Karpas-422 (cell line): Measurements from ENCODE around the gene FCER2. TPM values are rescaled to one million over a fixed set of nuclear protein-coding genes. Genes with fewer than 3 reads are reported as not detected.

Experiments
- DNase-seq: peaks from one replicate; pipeline ENCODE4 v3.0.0-alpha.2; 2015
- H2AFZ ChIP-seq: fragments of 200-600 bp; sonication (generic); 2 replicates; pipeline ENCODE4 v1.6.1; 2014; ENCODE audit warnings: antibody characterized with exemption, low read length, mixed read lengths
- H3K27ac ChIP-seq: fragments of 200-600 bp; sonication (generic); 2 replicates; pipeline ENCODE4 v1.5.1; 2014; ENCODE audit warnings: mild to moderate bottlenecking, low read length, moderate library complexity
- H3K27me3 ChIP-seq: fragments of 200-600 bp; sonication (generic); 2 replicates; pipeline ENCODE4 v1.6.1; 2014; ENCODE audit warnings: low read length, mixed read lengths
- H3K36me3 ChIP-seq: fragments of 200-600 bp; sonication (generic); 2 replicates; pipeline ENCODE4 v1.6.1; 2014; ENCODE audit warnings: low read length, mixed read lengths; ENCODE audit not compliant: insufficient read depth
- H3K4me1 ChIP-seq: fragments of 200-600 bp; sonication (generic); 2 replicates; pipeline ENCODE4 v1.6.1; 2014; ENCODE audit warnings: mild to moderate bottlenecking, low read length, mixed read lengths
- H3K4me2 ChIP-seq: fragments of 200-600 bp; sonication (generic); 2 replicates; pipeline ENCODE4 v1.6.1; 2014; ENCODE audit warnings: low read length, low read depth, mild to moderate bottlenecking; ENCODE audit not compliant: poor library complexity, severe bottlenecking
- H3K4me3 ChIP-seq: fragments of 200-600 bp; sonication (generic); 2 replicates; pipeline ENCODE4 v1.5.1; 2014; ENCODE audit warnings: mild to moderate bottlenecking, antibody characterized with exemption, low read length, mixed read lengths
- H3K79me2 ChIP-seq: fragments of 200-600 bp; sonication (generic); 2 replicates; pipeline ENCODE4 v1.6.1; 2014; ENCODE audit warnings: mild to moderate bottlenecking, low read length, mixed read lengths
- H3K9ac ChIP-seq: fragments of 200-600 bp; sonication (generic); 2 replicates; pipeline ENCODE4 v1.6.0; 2014; ENCODE audit warnings: low read length
- H3K9me2 ChIP-seq: fragments of 200-600 bp; sonication (generic), shearing (Covaris generic); replicated peaks from 2 replicates; pipeline ENCODE4 v1.6.0; 2014; ENCODE audit warnings: mild to moderate bottlenecking, low read length, moderate library complexity; ENCODE audit not compliant: insufficient read depth
- H3K9me3 ChIP-seq: fragments of 300-700, 200-600 bp; sonication (generic); 2 replicates; pipeline ENCODE4 v1.6.1; 2014; ENCODE audit warnings: low read length, mixed read lengths
- H4K20me1 ChIP-seq: fragments of 200-600 bp; sonication (generic); 2 replicates; pipeline ENCODE4 v1.6.1; 2014; ENCODE audit warnings: mild to moderate bottlenecking, antibody characterized with exemption, low read length, low read depth; ENCODE audit not compliant: insufficient read depth
- total RNA-seq: library from RNA; depleted of rRNA; stranded (reverse); fragments of >200 nt; shearing (Covaris generic); gene quantifications from 2 replicates; pipeline ENCODE4 v1.2.3, GENCODE V29; 2014; ENCODE audit warnings: low replicate concordance

FCER2 gene
- total RNA-seq, 1 experiment from 2014 or later: not detected

DNA sequence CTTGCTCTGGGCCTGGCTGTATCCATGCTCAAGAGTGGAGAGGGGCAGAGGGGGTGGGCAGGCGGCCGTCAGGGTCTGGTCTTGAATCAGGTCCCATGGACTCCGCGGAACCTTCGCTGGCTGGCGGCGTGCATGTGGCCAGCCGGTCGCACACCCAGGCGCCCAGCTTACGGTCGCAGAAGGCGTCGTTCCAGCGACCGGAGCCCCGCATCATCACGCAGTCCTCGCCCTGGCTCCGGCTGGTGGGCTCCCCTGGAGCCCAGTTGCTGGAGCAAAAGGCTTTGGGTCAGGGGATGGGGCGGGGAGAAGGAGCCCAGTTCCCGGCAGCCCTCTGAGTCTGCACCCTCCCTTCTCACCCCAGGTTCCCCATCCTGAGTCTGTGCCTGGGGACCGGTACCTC is 12.8 kb downstream of the FCER2 start:
- Histone ChIP-seq H2AFZ (no peak overlapping the region), H3K4me1 (no peaks in the 10 kb centered on the region), H3K27me3 (no peaks in the 10 kb centered on the region), H3K79me2 (no peaks in the 10 kb centered on the region), H3K36me3 (no peaks in the 10 kb centered on the region), H3K27ac (no peak overlapping the region), H3K4me2 (no peak overlapping the region), H3K9me3 (no peaks in the 10 kb centered on the region), H4K20me1 (peaks cover 6% of the 10 kb centered on the region; the same call in 1 of the 2 replicates), H3K4me3 (no peak overlapping the region), H3K9ac (no peak overlapping the region), H3K9me2 (no peaks in the 10 kb centered on the region)
- DNase-seq: no peak

DNA sequence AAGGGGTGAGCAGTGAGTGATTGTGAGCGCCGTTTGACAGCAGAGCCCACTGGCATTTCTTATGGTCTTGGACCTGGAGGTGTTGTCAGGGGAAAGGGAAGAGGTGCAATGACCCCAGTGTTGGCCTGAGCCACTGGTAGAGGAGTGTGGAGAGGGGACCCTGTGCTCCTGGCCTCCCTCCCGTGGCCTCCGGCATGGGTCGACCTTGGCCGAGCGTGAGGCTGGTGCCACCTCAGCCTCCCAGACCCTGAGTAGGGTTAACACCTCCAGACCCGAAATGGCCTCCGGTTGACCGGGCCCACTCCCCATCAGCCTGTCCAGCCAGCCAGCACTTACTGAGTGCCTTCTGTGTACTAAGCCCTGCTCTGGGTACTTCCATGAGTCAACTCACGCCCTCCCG is 14.8 kb downstream of the FCER2 start:
- Histone ChIP-seq H4K20me1 (peaks cover 12% of the 10 kb centered on the region; the same call in 1 of the 2 replicates), H3K4me1 (no peaks in the 10 kb centered on the region; the same call in 1 of the 2 replicates), H3K79me2 (peaks cover under 1% of the 10 kb centered on the region; the same call in 1 of the 2 replicates), H2AFZ (no peak overlapping the region), H3K4me3 (no peak overlapping the region), H3K27ac (no peak overlapping the region), H3K9me3 (no peaks in the 10 kb centered on the region), H3K36me3 (0 out of 2 replicates have a peak, but pooled peaks cover 4% of the 10 kb centered on the region), H3K27me3 (no peaks in the 10 kb centered on the region), H3K9ac (no peak overlapping the region), H3K4me2 (no peak overlapping the region), H3K9me2 (no peaks in the 10 kb centered on the region)
- no peak for DNase-seq

DNA sequence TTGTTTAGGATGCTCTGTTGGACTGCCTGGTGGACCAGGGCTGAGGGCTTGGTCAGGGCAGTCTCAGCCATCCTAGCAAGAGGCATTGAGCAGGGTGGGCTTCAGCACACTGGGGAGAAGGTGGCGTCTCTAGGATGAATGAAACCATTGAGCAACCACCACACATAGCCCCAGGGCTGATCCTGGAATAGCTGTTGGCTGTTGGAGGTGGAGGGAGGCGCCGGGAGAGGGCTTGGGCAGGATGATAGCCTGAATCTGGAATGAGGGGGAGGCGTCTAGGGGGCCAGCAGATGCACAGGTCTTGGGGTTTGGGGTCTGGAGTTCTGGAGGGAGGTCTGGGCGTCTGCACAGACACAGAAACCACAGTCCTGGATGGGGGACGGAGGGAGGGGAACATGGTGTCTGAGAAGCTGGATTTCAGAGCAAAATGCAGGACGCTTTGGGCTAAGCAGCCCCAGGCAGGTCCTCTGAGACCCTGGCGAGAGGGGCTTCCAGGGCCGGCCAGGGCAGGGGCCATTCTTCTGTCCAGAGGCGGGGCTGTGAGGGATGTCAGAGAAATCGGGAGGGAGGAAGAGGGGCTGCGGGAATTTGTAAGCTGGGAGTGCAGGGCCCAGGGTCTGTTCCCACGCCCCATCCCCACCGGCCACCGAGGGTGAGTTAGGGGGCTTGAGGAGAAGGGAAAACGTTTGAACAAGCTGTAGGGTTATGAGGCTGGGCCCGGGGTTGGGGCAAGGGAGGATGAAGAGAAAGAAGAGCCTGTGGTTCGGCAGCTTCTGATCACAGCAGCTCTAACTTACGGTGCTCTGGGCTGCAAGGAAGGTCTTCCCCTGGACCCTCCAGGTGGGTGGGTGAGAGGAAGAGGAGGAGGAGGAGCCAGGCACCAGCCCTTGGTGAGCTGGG is 16.1 kb downstream of the FCER2 start:
- Histone ChIP-seq H3K4me3 (no peak overlapping the region), H2AFZ (no peak overlapping the region), H3K9me3 (no peaks in the 10 kb centered on the region), H3K9me2 (no peaks in the 10 kb centered on the region), H3K79me2 (peaks cover 13% of the 10 kb centered on the region), H3K27me3 (no peaks in the 10 kb centered on the region), H3K4me2 (no peak overlapping the region), H3K9ac (no peak overlapping the region), H3K4me1 (peaks cover 9% of the 10 kb centered on the region), H3K36me3 (0 out of 2 replicates have a peak, but pooled peaks cover 4% of the 10 kb centered on the region), H4K20me1 (peaks cover 19% of the 10 kb centered on the region; the same call in 1 of the 2 replicates), H3K27ac (no peak overlapping the region)
- no peak for DNase-seq

DNA sequence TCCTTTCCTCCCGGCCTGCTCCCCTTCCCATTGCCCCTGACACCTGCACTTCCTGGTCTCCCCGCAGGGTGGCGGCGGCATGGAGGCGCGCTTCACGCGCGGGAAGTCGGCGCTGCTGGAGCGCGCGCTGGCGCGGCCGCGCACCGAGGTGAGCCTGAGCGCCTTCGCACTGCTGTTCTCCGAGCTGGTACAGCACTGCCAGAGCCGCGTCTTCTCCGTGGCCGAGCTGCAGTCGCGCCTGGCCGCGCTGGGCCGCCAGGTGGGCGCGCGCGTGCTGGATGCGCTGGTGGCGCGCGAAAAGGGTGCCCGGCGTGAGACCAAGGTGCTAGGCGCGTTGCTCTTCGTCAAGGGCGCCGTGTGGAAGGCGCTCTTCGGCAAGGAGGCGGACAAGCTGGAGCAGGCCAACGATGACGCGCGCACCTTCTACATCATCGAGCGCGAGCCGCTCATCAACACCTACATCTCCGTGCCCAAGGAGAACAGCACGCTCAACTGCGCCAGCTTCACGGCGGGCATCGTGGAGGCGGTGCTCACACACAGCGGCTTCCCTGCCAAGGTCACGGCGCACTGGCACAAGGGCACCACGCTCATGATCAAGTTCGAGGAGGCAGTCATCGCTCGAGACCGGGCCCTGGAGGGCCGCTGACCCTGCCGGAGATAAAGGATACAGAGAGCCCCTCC is 19.6 kb downstream of the FCER2 start:
- Histone ChIP-seq H2AFZ (no peak overlapping the region), H3K4me1 (peaks cover 16% of the 10 kb centered on the region)

DNA sequence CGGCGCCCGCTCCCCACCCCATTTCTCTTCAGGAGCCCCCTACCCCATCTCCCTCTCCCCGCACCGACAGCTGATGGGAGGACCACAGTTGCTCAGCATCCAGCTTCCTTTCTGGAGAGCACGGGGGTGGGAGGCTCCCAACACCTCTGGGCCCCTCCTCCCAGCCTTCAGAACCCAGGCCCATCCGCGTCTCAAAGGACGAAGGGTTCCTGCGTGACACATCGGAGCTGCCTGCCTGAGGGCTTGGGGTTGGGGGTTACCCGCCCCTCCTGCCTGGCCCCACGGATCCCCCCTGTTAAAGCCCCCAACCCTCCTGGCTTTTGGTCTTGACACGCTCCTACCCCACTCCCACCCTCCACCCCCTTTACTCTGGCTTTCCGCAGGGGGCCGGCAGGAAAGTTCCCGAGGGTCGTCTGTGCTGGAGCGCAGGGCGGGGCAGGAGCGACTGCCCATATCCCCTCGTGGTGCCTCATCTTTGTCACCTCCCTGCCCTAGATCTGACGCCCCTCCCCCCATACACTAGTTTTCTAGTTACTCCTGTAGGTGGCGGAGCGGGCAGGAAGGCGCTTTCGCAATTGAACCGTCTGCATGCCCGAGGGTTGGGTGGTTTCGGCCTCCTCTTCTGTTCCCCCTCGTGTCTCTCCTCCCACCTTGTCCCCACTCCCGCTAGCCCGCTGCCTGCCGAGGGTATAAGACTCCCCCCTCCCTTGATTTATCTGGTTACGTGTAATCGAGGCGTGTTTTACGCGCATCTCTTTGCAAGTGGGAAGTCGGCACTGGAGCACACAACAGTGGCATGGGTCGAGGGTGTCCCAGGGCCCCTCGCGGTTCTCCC is 20.4 kb downstream of the FCER2 start:
- peak; percentile 92 for DNase-seq

More for the DNA sequence above, 19.6 kb downstream of the FCER2 start:
- DNase-seq: no peak
- Histone ChIP-seq H3K79me2 (peaks cover 14% of the 10 kb centered on the region), H3K27me3 (no peaks in the 10 kb centered on the region), H3K9me3 (no peaks in the 10 kb centered on the region), H3K4me2 (peak overlapping the region; percentile 99), H4K20me1 (peaks cover 19% of the 10 kb centered on the region; the same call in 1 of the 2 replicates), H3K9ac (no peak overlapping the region), H3K9me2 (no peaks in the 10 kb centered on the region), H3K36me3 (0 out of 2 replicates have a peak, but pooled peaks cover 4% of the 10 kb centered on the region), H3K4me3 (peak overlapping the region; percentile 100; the same call in 1 of the 2 replicates), H3K27ac (no peak overlapping the region)

DNA sequence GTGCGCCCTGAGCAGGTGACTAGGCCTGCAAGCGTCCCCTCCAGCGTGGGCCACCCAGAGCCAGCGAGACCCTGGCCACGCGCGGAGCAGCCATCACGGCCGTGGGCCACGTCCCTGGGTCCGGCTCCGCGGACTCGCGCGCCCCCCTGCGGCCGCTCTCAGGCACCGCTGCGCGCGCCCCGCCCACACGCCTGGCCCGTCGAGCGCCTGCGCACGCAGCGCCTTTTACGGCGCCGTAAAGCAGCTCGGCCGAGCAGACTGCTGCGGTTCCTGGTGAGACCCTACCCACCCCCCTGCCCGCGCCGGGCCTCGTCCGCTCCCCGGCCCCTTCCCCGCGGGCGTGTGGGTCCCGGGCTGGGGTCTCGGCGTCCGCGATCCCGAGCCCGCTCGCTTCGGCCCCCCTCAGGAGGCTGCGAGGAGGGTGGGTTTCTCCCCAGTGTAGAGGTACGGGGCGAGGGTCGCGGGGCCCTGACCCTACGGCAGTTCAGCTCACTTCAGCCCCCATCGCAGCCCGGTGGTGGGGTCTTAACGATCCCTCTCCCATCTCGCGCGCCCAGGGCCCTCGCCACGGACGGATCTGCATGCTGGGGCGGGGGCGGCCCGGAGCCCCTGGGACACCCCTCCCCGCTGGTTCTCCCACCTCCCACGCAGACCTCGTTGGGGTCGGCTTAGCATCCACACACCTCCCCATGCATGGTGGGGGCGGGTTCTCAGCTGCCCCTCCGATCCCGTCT is 21.2 kb downstream of the FCER2 start, which contains the start of gene TRAPPC5:
Gene TRAPPC5, plus strand, starts transcription at position 228 of the 734 bp plus-strand sequence. CDS start 1,421 bp downstream, outside the sequence.
- H3K4me1 ChIP-seq: peaks cover 20% of the 10 kb centered on the region
- H3K9ac ChIP-seq: peak within 1 kb of the TSS; percentile 100
- H2AFZ ChIP-seq: peak within 1 kb of the TSS; percentile 96
- H3K79me2 ChIP-seq: peaks cover 14% of the 10 kb centered on the region
- H3K27ac ChIP-seq: no peak within 1 kb of the TSS
- peak within 1 kb of the TSS; percentile 99 for H3K4me2 ChIP-seq
- H3K4me3 ChIP-seq: peak within 1 kb of the TSS; percentile 100
- no peaks in the 10 kb centered on the region for H3K9me3 ChIP-seq
- H3K9me2 ChIP-seq: no peaks in the 10 kb centered on the region
- no peaks in the 10 kb centered on the region for H3K27me3 ChIP-seq
- H3K36me3 ChIP-seq: 0 out of 2 replicates have a peak, but pooled peaks cover 4% of the 10 kb centered on the region
- peak; percentile 95 for DNase-seq
- peaks cover 19% of the 10 kb centered on the region; the same call in 1 of the 2 replicates for H4K20me1 ChIP-seq

More for the DNA sequence above, 20.4 kb downstream of the FCER2 start:
- peak overlapping the region; percentile 96; the same call in 1 of the 2 replicates for H2AFZ ChIP-seq
- peak overlapping the region; percentile 100 for H3K4me3 ChIP-seq
- H3K36me3 ChIP-seq: 0 out of 2 replicates have a peak, but pooled peaks cover 4% of the 10 kb centered on the region
- no peak overlapping the region for H3K27ac ChIP-seq
- H4K20me1 ChIP-seq: peaks cover 19% of the 10 kb centered on the region; the same call in 1 of the 2 replicates
- H3K9me3 ChIP-seq: no peaks in the 10 kb centered on the region
- H3K9me2 ChIP-seq: no peaks in the 10 kb centered on the region
- H3K9ac ChIP-seq: peak overlapping the region; percentile 100
- peak overlapping the region; percentile 99 for H3K4me2 ChIP-seq
- H3K79me2 ChIP-seq: peaks cover 14% of the 10 kb centered on the region
- no peaks in the 10 kb centered on the region for H3K27me3 ChIP-seq
- peaks cover 17% of the 10 kb centered on the region for H3K4me1 ChIP-seq
